HG03025 (cell line): ENCODE data around the gene SPIRE1.
"Not testable (repeated sequence)": the region's sequence is repeated elsewhere in the genome, so short reads cannot be mapped to it uniquely, and the experiment has no call there.

Experiments used
- ATAC-seq: cut with Tn5 transposase; IDR thresholded peaks from one replicate; pipeline ENCODE4 v1.9.1; 2021; ENCODE audit warnings: mild to moderate bottlenecking, moderate library complexity; ENCODE audit not compliant: unreplicated experiment, low FRiP score

Gene SPIRE1

DNA sequence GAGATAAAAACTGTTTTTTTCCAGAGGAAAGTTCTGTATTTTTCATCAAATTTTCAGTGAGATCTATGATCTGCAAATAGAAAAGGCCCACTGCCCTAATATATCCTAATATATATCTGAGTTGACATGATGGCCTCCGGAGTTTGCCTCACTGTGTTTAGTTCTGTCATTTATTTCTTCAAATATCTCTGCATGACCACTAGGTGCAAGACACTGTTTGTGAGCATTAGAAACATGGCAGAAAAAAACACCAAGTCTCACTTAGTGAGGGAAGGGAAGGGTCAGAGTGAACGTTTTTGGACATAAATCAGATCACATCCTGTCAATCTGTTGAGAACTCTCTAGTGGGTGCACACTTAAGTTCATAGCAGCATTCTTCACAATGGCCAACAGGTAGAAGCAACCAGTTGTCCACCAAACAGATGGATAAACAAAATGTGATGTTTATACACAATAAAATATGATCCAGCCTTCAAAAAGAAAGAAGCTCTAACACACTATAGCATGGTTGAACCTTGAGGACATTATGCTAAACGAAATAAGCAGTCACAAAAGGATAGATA, 53.4 kb downstream of the SPIRE1 start:
- ATAC-seq, result no peak

DNA sequence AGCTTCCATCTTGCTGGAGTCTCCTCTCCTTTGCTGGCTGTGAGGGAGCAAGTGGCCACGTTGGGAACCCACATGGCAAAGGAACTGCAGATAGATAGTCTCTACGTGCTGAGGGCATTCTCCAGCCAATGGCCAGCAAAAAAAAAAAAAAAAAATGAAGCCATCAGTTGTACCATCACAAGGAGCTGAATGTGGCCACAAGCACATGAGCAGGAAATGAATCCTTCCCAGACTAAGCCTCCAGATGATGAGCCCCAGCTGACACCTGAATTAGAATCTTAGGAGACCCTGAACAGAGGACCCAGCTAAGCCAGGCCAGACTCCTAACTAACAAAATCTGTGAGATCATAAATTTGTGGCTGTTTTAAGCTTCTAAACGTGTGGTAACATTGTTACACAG, 57.9 kb downstream of the SPIRE1 start:
- ATAC-seq, result no peak

DNA sequence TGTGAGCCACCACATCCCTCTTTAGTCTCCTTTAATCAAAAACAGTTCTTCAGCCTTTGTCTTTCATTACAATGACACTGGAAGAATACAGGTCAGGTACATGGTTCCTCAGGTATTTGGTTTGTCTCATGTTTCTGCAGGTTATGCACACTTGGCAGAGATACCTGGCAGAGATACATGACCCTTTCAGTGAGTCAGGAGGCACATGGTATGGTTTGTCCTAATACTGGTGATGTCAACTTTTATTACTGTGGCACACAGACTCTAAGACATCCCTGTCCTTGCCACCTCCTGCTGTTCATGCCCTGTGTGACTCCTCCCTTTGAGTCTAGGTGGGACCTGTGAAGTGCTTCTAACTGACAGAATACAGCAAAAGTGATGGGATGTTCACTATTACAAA, 58.4 kb downstream of the SPIRE1 start:
- no peak for ATAC-seq

DNA sequence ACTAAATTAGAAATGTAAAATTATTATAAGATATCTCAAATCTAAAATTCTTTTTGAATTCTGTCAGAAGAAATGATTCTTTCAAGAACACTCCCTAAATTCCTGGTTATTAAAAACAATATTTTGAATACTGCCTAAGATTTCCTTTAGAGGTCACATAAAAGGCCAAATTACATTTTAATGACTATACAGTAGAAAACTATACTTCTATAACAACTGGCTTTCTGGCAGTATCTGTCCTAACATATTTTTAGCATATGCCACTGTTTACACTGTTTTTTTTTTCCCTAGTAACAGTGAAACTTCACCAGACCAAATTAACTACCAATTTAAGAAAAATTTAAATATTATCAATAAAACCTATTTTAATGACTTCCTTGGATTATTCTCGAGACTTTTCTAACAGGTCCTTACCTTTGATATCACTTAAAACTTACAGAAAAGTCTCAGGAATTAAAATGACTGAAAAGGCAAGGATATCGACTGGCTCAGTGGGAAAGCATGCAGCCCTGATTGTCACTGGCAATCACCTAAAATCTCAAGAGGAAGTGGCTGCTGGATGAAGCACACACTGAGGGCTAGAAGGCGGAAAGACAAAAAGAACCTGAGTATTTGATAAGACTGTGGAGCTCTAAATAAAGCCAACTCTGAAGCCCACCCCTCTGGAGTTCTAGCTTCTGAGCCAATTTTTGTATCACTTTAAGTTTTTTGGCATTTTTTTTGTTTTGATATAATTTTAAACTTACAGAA, 59.6 kb downstream of the SPIRE1 start:
- ATAC-seq, result no peak

DNA sequence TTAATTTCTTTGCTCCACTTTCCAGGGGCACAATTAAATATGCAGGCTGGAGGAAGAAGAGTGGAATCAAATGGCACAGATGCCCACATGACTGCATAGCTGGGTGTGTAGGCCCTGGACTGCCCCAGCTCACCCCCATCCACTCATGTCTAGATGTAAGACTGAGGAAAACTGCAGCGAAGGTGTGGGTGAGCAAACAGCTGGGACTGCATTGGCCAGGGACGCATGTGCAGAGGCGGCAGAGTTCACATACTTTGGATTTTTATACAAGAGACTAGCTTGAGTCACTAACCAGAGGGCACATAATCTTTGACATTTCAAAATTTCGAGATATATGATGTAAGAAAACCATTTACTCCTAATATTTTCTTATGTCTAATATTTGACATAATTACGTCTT, 60.1 kb downstream of the SPIRE1 start:
- ATAC-seq, result no peak

DNA sequence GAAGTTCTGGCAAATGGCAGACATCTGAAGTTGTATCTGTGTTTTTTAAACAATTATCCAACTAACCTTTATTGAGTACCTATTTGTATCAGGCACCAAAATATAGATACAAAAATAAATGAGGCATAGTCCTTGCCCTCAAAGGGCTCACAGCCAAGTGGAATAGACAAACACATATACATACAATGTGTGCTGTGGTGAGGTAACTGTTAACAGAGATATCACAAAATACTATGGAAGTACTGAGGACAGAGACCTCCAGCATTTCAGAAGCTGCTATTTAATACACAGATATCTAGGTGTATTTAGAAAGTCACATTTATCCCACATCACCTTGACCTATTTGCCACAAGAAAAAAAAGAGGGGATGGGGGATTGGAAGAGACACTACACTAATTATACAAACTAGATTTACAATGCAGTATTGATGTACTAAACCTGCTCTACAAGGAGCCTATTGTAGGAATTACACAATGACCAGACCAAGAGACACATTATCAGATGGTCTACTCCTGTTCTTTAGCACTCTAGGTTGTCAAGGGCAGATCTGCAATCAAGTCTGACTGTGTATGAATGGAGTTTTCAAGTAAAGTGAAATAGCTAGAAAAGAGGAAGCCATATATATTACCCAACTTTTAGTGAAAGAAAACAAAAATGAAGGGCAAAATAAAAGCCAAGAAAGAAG, 62.2 kb downstream of the SPIRE1 start:
- ATAC-seq, result no peak

DNA sequence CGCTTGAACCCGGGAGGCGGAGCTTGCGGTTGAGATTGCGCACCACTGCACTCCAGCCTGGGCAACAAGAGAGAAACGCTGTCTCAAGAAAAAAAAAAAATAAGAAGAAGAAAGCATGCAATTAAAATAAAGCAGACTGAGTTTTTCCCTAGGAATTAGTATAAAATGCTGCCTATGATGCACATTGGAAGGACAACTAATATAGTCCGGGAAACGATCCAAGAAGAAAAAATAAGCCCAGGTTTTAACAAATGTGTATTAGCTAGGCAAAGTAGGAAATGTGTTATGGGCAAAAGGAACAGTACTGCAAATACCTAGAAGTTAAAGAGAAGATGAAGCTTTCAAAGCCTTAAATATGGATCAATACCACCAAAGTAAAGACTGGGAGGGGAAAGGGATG, 64.0 kb downstream of the SPIRE1 start:
- no peak for ATAC-seq

DNA sequence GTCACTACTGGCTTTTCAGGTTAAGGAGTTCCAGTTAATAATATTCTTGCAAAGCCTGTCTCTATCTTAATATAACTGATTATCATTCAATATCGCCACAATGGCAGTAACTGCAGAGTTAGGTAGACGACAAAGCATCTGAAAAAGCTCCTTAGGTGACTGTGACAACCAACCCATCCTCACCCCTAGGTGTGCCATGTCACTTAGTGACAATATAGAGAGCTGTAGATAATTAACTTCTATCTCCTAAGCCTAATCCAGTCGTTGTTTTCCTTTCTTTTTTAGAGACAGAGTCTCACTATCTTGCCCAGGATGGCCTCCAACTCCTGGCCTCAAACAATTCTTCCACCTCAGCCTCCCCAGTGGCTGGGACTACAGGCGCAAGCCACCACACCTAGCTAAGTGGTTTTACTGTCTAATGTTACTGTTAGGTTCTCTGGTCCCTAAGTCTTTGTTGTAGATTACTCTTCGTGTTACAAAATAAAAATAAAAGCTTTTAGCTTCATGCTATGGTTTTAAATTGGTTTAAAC, 65.2 kb downstream of the SPIRE1 start:
- no peak for ATAC-seq

DNA sequence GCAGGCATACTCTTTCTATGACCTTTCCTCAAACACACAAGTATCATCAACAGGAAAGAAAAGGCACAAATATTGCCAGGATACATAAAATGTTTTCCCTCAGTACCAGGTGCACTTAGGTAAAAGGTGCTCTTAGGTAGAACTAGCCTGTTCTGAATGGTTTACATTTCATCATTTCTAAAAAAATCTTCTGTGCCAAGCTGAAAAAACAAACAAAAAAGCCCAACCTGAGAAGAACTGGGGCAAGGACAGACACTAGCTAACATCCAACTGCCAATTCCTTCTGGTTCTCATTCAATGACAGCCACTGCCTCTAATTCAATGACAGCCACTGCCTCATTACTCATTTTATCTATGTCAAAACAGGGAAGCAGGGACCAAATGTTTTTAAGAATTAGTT, 68.5 kb downstream of the SPIRE1 start:
- no peak for ATAC-seq

DNA sequence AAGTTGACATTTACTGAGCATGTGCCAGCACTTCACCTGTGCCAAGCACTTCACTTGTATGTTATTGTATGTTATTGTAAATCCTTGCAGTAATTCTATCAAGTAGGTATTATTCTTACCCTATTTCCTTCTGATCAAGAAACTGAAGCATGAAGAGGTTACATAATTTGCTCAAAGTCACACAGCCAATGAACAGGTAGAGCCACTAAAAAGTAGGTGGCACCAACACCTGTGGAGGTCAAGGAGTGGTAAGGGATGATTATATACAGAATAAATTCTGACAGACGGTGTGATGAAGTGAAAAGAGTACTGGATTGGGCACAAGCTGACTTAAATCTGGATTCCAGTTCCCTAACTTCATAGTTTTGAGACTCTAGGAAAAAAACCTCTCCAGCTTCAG, 71.0 kb downstream of the SPIRE1 start:
- no peak for ATAC-seq

DNA sequence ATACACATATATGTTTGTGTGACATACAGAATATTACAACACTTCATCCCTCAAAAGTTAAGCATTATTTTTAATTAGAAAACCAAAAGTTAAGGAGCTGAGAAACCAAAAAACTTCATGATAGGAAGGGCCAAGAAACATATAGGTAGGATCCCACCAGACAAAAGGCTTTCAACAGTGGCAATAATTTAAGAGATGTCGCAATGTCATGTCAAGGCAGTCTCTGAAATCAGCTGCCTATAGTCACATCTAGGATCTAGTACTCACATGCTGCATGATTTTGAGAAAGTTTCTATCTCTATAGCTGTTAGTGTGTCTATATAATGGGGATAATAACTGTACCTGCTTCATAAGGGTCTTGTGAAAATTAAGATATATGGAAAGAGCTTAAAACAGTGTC, 72.7 kb downstream of the SPIRE1 start:
- ATAC-seq, result no peak

DNA sequence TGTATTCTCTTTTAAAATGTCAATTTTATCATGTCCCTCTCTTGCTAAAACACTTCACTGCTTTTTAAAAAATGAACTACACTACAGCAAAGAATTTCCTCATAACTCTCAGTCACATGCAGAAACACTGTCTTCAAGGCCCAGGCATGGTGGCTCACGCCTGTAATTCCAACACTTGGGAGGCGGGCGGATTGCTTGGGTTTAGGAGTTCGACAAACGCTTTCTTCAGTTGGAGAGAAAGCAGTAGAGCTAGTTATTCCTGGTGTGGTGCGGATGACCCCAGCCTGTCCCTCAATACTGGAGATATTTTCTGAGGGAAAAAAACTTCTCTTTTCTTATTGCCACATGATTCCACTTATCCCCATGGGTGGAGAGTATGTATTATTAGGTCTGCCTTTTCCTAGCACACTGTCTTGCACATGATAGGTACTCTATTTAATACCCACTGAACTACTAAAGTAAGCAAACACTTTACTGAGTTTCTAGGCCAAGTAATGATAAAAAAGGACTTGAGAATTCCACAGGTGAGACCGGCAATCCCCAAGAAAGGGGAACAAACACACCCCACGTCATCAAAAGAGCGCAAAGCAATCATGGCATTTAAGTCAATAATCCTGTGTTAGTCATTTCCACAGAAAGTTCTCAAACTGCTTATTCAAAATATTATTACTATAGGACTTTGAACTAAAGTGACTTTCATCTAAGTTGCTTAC, 77.1 kb downstream of the SPIRE1 start:
- ATAC-seq, result no peak

DNA sequence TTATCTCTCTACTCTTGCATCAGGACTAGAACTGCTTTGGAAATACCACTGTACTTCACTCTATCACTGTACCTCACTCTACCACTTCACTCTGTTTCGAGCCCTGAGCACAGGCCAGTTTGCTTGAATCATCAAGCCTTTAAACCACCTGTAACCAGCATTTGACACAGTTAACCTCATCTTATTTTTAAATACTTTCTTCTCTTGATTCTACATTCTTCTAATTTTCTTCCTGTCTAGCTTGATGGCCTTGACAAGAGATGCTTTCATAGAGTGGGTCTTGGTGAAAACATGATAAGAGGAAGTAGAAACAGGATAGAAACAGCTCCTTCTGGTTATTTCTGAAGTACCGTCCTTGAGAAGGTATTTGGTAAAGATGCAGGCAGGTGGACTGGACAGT, 78.1 kb downstream of the SPIRE1 start:
- peak; percentile 70 for ATAC-seq

DNA sequence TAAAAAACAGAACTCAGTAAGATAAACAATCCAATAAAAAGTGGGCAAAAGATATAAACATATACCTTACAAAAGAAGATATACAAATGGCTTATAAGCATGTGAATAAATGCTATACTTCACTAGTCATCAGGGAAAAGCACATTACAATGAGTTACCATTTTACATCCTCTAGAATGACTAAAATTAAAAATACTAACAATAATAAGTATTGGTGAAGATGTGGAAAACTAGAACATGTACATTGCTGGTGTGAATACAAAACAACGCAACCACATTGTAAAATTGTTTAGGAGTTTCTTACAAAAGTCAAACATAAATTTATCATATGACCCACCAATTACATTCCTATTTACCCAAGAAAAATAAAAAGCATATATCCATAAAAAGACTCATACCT, 80.1 kb downstream of the SPIRE1 start:
- ATAC-seq, result no peak

DNA sequence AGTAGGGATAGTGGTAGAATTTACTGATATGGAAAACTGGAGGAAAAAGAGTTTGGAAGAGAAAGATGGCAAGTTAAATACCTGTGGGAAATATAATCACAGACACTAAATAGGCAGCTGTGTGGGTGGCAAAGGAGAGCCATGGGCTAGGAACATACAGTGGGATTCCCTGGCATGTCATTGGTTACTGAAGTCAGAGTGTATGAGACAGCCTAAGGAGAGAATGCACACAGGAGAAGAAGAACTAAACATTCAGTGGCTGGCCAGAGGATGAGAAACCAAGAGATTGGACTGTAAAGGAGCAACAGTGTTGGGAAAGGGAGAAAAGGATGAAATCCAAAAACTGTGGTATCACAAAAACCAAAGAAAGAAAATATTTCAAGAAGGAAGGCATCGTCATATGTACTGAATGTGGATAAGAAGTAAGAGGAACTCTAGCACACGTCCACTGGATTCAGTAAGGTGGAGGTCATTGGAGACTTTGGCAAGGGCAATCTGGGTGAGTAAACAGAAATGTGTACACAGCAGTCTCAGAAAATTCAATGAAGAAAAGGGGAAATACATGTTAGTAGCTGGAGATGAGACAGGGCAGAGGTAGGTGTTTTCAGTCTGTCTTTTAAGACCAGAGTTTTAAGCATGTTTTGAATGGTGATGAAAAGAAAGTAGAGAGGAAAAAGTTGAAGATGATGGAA, 83.3 kb downstream of the SPIRE1 start:
- ATAC-seq, result no peak

DNA sequence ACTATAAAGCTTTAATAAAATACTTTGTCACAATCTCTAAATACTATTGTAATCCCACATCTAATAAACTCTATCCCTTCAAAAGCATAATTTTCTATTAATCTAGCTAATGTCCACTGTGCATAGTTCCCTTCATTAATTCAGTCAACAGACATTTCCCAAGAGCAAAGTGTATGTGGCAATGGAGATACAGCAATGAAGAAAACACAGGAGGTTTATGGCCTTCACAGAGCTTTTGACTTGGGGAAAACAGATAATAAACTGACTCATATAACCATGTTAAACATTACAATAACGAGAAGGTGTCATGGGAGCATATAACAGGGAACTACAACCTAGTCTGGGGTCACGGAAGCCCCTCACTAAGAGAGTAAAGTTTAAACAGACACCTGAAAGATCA, 86.3 kb downstream of the SPIRE1 start:
- ATAC-seq, result no peak

DNA sequence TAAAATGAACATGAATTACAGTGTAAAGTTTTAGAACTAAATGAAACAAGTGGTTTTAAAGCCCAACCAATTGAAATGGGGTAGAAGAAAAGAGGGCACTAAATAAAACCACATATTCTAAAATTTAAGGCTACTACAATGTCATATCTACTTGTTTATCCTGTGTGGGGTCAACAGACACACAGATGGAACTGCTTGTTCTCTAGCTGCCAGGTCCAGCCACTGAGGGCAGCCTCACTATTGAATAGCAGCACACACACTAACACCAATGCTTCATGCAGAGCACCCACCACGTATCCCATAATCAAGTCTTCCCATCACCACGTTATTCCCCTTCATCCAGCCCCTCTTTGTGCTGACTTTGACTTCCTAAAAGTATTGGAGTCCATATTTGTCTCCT, 88.1 kb downstream of the SPIRE1 start:
- no peak for ATAC-seq

DNA sequence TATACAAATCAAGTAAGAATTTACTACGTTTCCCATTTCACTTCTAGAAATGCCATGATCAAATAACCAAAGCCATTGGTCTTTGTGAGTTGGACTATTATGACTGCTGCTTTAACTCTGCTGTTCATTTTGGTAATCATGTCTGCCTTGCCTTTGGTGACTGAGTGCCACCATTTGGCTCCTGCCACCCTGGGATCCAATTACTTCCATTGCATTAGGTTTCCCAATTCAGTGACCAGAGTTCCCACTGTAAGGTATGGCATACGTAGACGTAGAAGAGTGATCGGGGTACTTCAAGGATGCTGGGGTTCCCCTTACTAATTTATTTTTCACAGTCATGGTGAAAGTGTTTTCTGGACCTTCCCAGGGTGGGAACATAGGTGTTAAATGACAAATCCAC, 90.1 kb downstream of the SPIRE1 start:
- ATAC-seq, result no peak

DNA sequence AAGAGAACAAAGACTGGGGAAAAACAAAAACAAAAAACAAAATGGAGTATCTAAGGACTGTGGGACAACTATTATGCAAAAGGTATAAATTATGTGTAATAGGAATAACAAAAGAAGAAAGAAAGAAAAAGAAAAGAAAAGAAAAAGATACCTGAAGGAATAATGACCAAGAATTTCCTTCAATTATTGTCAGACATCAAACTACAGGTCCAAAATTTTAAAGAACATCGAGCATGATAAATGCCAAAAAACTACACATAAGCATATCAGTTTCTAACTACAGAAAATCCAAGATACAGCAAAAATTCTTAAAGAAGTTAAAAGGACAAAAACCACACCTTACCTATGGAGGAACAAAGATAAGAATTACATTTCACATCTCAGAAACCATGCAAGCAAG, 93.0 kb downstream of the SPIRE1 start:
- ATAC-seq, result no peak

DNA sequence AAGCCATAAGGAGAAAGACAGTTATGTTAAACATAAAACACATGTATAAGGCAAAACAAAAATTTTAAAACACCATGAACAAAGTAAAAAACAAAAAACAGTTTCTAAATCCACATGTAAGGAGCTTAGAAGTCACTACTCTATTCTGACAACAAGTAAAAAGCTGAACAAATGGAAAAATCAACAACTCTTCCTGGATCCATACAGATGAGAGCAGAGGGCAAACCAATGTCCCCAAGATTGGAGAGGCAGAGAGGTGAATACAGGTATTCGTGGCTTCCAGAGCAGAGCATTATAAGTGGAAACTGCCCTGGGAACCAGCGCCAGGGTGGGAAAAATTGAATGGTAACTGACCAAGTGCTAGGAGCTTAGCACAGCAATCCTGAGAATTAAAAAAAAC, 93.5 kb downstream of the SPIRE1 start:
- no peak for ATAC-seq

DNA sequence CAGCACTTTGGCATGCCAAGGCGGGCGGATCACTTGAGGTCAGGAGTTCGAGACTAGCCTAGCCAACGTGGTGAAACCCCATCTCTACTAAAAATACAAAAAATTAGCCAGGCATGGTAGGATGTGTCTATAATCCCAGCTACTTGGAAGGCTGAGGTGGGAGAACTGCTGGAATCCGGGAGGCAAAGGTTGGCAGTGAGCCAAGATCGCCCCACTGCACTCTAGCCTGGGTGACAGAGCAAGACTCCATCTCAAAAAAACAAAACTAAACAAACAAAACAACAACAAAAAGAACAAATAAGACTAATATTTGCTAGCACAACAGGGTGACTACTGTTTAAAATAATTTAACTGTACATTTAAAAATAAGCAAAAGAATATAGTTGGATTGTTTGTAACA, 97.3 kb downstream of the SPIRE1 start:
- not testable (repeated sequence) for ATAC-seq
